Pancreas (tissue), 10 donors: ENCODE measurements around the gene SCN10A. TPM values are rescaled to one million over a fixed set of nuclear protein-coding genes. Genes with fewer than 3 reads are reported as not detected.

Experiments used
- ATAC-seq, 4 donors: fragments of 200-7000 bp; cut with Tn5 transposase; one replicate each; pipeline versions ENCODE4 v1.8.0 to v1.9.1; 2020; ENCODE audit warnings: mild to moderate bottlenecking in 4 of 4, moderate library complexity in 4 of 4
- DNase-seq, 6 donors: peaks; one replicate each; pipeline ENCODE4 v3.0.0-alpha.2; 2020
- FAIRE-seq: peaks from 2 replicates; lab custom pipeline; 2012; peaks lifted over from hg19 to GRCh38; lab: Jason Lieb, UNC
- H3K27ac ChIP-seq, 4 donors: fragments of 200-600 bp; sonication (generic); 1 replicate in 3 of 4; 2 replicates in 1 of 4; pipeline versions ENCODE4 v1.5.0 to v1.8.0; 2020
- H3K27me3 ChIP-seq, 4 donors: fragments of 200-600 bp; one replicate each; pipeline ENCODE4 v1.8.0; 2021
- H3K36me3 ChIP-seq, 3 donors: fragments of 200-600 bp; sonication (generic) in 1 of 3; one replicate each; pipeline versions ENCODE4 v1.5.0 to v1.8.0; 2020 to 2021
- H3K4me1 ChIP-seq, 3 donors: fragments of 200-600 bp; one replicate each; pipeline ENCODE4 v1.8.0; 2021
- H3K4me3 ChIP-seq, 4 donors: fragments of 200-600 bp; sonication (generic) in 2 of 4; one replicate each; pipeline versions ENCODE4 v1.5.0 to v1.8.0; 2020 to 2021
- H3K9me3 ChIP-seq, 4 donors: fragments of 200-600 bp; one replicate each; pipeline ENCODE4 v1.8.0; 2021
- CTCF ChIP-seq, 4 donors: fragments of 200-600 bp; sonication (generic) in 3 of 4; IDR thresholded peaks; one replicate each; pipeline versions ENCODE4 v1.5.0 to v1.8.0; 2021; ENCODE audit warnings: antibody characterized with exemption in 4 of 4
- WGBS, 2 donors: extraction: QIAGEN DNeasy Blood & Tissue Kit; methylation state at CpG; one replicate each; pipeline ENCODE4 v1.1.7; 2013; 5-methylcytosine and 5-hydroxymethylcytosine counted together
- intact Hi-C, 3 donors: fragments of 100-400 bp; cut with DNase I; formaldehyde crosslinking; loops; one replicate each; pipeline versions ENCODE4 v1.11.1 to v1.14.2; 2022
- polyA plus RNA-seq, 2 donors: library from polyadenylated mRNA; stranded (reverse); fragments of 200-250 nt; gene quantifications; one replicate each; pipeline ENCODE4 v1.2.3, GENCODE V29; 2013
- total RNA-seq, 6 donors: library from RNA; stranded (reverse); fragmentation: NEBNext Ultra II Directional in 4 of 6; extraction: Animal tissue kit (Norgen Biotek cat#: 25700) in 4 of 6; gene quantifications; one replicate each; pipeline versions ENCODE4 v1.2.1 to v1.2.4, GENCODE V29; 2021 to 2023
- donor health status: healthy with polysubstance abuse.
- donor health status: DM: no; HTN: no; CAD: no; lungs with moderate emphysema.
- donor health status: DM: no; HTN: no; CAD: no.
- donor health status: control.
- donor health status: control.
- donor health status: Bipolar disorder and iron deficiency.
- donor health status: DM: yes; HTN: yes; CAD: no.
- donor health status: DM: no; HTN: no; CAD: no.
- donor health status: DM: no; HTN: no; CAD: no.
- donor health status: DM: yes; HTN: yes; CAD: no.

The SCN10A gene
- total and polyA plus RNA-seq, 8 donors = not detected

- no peak for TF ChIP-seq CTCF (IDR thresholded peaks at IDR 0.05)
- H3K4me1 ChIP-seq = no peaks in the 10 kb centered on the region
- FAIRE-seq = no peak
- H3K27me3 ChIP-seq = no peaks in the 10 kb centered on the region
- peak in 3 of 4 donors; percentile 71 to 86 (median 75) for ATAC-seq
- H3K27ac ChIP-seq = no peak overlapping the region
- H3K4me3 ChIP-seq = no peak overlapping the region
- no peaks in the 10 kb centered on the region for H3K36me3 ChIP-seq
- peak in 1 of 6 donors; percentile 13 for DNase-seq
- H3K9me3 ChIP-seq = no peaks in the 10 kb centered on the region
- WGBS, 2 donors = 50 to 53% methylated on average over 6 of the region's 6 CpGs
- intact Hi-C loops = no loop called here
Measured at GRCh38 chr3:38829404-38829803, 13.4 kb upstream of the SCN10A start.

- no peaks in the 10 kb centered on the region for H3K27me3 ChIP-seq
- no peaks in the 10 kb centered on the region for H3K4me1 ChIP-seq
- no peak for ATAC-seq
- no peak overlapping the region for H3K27ac ChIP-seq
- WGBS, 2 donors = 88 to 94% methylated on average over 4 of the region's 4 CpGs
- no peaks in the 10 kb centered on the region for H3K36me3 ChIP-seq
- no peak for TF ChIP-seq CTCF (IDR thresholded peaks at IDR 0.05)
- no peaks in the 10 kb centered on the region for H3K9me3 ChIP-seq
- H3K4me3 ChIP-seq = no peak overlapping the region
- FAIRE-seq = no peak
- no peak for DNase-seq
- intact Hi-C loops = no loop called here
Measured at GRCh38 chr3:38828681-38829080, 12.7 kb upstream of the SCN10A start.

DNA sequence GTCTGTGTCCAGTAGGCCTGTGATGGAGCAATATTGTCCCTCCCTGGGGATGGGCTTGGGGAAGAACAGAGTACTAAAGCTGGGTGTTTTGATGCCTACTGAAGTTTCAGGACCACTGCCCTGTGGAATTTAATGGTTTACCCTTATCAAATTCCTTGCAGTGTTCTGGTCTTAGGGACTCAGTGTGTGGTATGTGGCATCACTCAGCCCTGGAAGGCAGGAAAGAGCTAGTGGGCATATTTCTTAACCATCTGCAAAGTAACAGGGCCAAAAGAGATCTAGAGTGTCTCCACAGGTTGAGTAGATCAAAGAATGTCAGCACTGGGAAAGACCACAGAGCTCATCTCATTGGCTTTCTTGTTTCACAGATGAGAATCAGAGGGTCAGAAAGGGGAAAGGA lies 11.8 kb upstream of the SCN10A start:
- intact Hi-C loops = no loop called here
- Histone ChIP-seq H3K36me3 (no peaks in the 10 kb centered on the region), H3K9me3 (no peaks in the 10 kb centered on the region), H3K4me1 (peaks cover 0 to under 1% (median 0%) of the 10 kb centered on the region in 3 donors), H3K27me3 (no peaks in the 10 kb centered on the region), H3K4me3 (no peak overlapping the region), H3K27ac (no peak overlapping the region)
- DNase-seq (no peak), ATAC-seq (no peak), FAIRE-seq (no peak)
- no peak for TF ChIP-seq CTCF (IDR thresholded peaks at IDR 0.05)

GRCh38 chr3:38826001-38826400 lies 10.0 kb upstream of the SCN10A start:
- TF ChIP-seq CTCF (IDR thresholded peaks at IDR 0.05) = no peak
- intact Hi-C loops = no loop called here
- no peak for ATAC-seq
- FAIRE-seq = no peak
- Histone ChIP-seq H3K27me3 (no peaks in the 10 kb centered on the region), H3K36me3 (no peaks in the 10 kb centered on the region), H3K27ac (no peak overlapping the region), H3K9me3 (no peaks in the 10 kb centered on the region), H3K4me3 (no peak overlapping the region), H3K4me1 (peaks cover 0 to 3% (median 0%) of the 10 kb centered on the region in 3 donors)
- WGBS, 2 donors = 53 to 68% methylated on average over 2 of the region's 2 CpGs
- no peak for DNase-seq

- H3K36me3 ChIP-seq = no peaks in the 10 kb centered on the region
- H3K27me3 ChIP-seq = no peaks in the 10 kb centered on the region
- ATAC-seq (no peak), DNase-seq (no peak), FAIRE-seq (no peak)
- H3K4me3 ChIP-seq = no peak overlapping the region
- peaks cover 0 to 3% (median 0%) of the 10 kb centered on the region in 3 donors for H3K4me1 ChIP-seq
- intact Hi-C loops = no loop called here
- H3K27ac ChIP-seq = peak overlapping the region in 1 of 4 donors; percentile 67
- no peaks in the 10 kb centered on the region for H3K9me3 ChIP-seq
- WGBS, 2 donors = 63 to 65% methylated on average over 4 of the region's 4 CpGs
- no peak for TF ChIP-seq CTCF (IDR thresholded peaks at IDR 0.05)
Measured at GRCh38 chr3:38824349-38824748, 8.3 kb upstream of the SCN10A start.
